ENCODE data around the gene SRC. TPM values are rescaled to one million over a fixed set of nuclear protein-coding genes. Genes with fewer than 3 reads are reported as not detected.

The SRC gene
- total RNA-seq, 2 donors from 2014 or later = 75.6 to 109 TPM

DNA sequence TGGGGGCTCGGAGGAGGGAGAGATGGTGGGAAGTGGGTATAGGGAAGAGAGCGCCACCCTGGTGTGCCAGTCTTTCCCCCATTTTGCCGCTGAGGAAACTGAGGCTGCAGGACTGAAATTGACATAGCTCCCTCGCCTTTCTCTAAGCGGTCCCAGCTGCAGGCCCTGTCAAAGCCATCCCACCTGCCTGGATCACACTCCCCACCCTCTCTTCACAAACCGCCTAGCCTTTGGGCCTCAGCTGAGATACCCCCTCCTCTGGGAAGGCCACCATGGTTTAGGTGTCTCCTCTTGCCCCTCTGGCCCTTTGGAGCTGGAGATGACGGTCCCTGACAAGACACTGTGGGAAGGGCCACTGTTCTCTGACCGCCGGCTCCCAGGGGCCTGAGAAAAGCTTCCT lies 16.9 kb downstream of the SRC start:
- H3K4me1 Mint-ChIP-seq = peaks cover 6% of the 10 kb centered on the region
- Histone ChIP-seq H3K27me3 (ENCODE audit: control insufficient read depth, insufficient read depth, low read length, poor library complexity, severe bottlenecking) (no peaks in the 10 kb centered on the region), H3K4me3 (ENCODE audit: low read length) (no peak overlapping the region), H3K9ac (ENCODE audit: extremely low read depth, low read length, poor library complexity, severe bottlenecking) (no peak overlapping the region), H3K27ac (ENCODE audit: low read depth, low read length) (no peak overlapping the region), H3K4me1 (ENCODE audit: control insufficient read depth, insufficient read depth, low read length) (no peaks in the 10 kb centered on the region), H3K36me3 (ENCODE audit: control insufficient read depth, insufficient read depth, low read length) (peaks cover 55% of the 10 kb centered on the region), H3K9me3 (ENCODE audit: control insufficient read depth, low read length) (peaks cover 9% of the 10 kb centered on the region)
- H3K9me3 Mint-ChIP-seq = peaks cover 7% of the 10 kb centered on the region
- no peak for DNase-seq
- 94 to 96% methylated on average over 6 to 9 of the region's 9 CpGs for WGBS, 2 experiments (ENCODE audit: insufficient coverage in 1 of 2, insufficient read length in 1 of 2)
- TF ChIP-seq, protein P1, sequence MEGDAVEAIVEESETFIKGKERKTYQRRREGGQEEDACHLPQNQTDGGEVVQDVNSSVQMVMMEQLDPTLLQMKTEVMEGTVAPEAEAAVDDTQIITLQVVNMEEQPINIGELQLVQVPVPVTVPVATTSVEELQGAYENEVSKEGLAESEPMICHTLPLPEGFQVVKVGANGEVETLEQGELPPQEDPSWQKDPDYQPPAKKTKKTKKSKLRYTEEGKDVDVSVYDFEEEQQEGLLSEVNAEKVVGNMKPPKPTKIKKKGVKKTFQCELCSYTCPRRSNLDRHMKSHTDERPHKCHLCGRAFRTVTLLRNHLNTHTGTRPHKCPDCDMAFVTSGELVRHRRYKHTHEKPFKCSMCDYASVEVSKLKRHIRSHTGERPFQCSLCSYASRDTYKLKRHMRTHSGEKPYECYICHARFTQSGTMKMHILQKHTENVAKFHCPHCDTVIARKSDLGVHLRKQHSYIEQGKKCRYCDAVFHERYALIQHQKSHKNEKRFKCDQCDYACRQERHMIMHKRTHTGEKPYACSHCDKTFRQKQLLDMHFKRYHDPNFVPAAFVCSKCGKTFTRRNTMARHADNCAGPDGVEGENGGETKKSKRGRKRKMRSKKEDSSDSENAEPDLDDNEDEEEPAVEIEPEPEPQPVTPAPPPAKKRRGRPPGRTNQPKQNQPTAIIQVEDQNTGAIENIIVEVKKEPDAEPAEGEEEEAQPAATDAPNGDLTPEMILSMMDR (conservative IDR thresholded peaks at IDR 0.05) = no peak
- peaks cover 34% of the 10 kb centered on the region for H3K36me3 Mint-ChIP-seq (ENCODE audit: low read depth)
- no peak overlapping the region for H3K27ac Mint-ChIP-seq
- H3K27me3 Mint-ChIP-seq (ENCODE audit: insufficient read depth) = no peaks in the 10 kb centered on the region
- H3K4me3 Mint-ChIP-seq = no peak overlapping the region

- H3K9ac ChIP-seq (ENCODE audit: extremely low read depth, low read length, poor library complexity, severe bottlenecking) = no peak overlapping the region
- no peaks in the 10 kb centered on the region for H3K27me3 Mint-ChIP-seq (ENCODE audit: insufficient read depth)
- H3K9me3 Mint-ChIP-seq = peaks cover 7% of the 10 kb centered on the region
- H3K4me3 ChIP-seq (ENCODE audit: low read length) = no peak overlapping the region
- H3K36me3 ChIP-seq (ENCODE audit: control insufficient read depth, insufficient read depth, low read length) = peaks cover 54% of the 10 kb centered on the region
- DNase-seq = no peak
- TF ChIP-seq, protein P1 (conservative IDR thresholded peaks at IDR 0.05) = no peak
- H3K9me3 ChIP-seq (ENCODE audit: control insufficient read depth, low read length) = peaks cover 9% of the 10 kb centered on the region
- H3K4me1 Mint-ChIP-seq = peaks cover 6% of the 10 kb centered on the region
- no peak overlapping the region for H3K4me3 Mint-ChIP-seq
- H3K27ac Mint-ChIP-seq = peak overlapping the region; percentile 30
- H3K27ac ChIP-seq (ENCODE audit: low read depth, low read length) = no peak overlapping the region
- H3K4me1 ChIP-seq (ENCODE audit: control insufficient read depth, insufficient read depth, low read length) = no peaks in the 10 kb centered on the region
- H3K27me3 ChIP-seq (ENCODE audit: control insufficient read depth, insufficient read depth, low read length, poor library complexity, severe bottlenecking) = no peaks in the 10 kb centered on the region
- WGBS, 2 experiments (ENCODE audit: insufficient coverage in 1 of 2, insufficient read length in 1 of 2) = 95% methylated on average over 15 to 24 of the region's 24 CpGs
- peaks cover 39% of the 10 kb centered on the region for H3K36me3 Mint-ChIP-seq (ENCODE audit: low read depth)
Observed at GRCh38 chr20:37363221-37364012, 17.5 kb downstream of the SRC start.

DNA sequence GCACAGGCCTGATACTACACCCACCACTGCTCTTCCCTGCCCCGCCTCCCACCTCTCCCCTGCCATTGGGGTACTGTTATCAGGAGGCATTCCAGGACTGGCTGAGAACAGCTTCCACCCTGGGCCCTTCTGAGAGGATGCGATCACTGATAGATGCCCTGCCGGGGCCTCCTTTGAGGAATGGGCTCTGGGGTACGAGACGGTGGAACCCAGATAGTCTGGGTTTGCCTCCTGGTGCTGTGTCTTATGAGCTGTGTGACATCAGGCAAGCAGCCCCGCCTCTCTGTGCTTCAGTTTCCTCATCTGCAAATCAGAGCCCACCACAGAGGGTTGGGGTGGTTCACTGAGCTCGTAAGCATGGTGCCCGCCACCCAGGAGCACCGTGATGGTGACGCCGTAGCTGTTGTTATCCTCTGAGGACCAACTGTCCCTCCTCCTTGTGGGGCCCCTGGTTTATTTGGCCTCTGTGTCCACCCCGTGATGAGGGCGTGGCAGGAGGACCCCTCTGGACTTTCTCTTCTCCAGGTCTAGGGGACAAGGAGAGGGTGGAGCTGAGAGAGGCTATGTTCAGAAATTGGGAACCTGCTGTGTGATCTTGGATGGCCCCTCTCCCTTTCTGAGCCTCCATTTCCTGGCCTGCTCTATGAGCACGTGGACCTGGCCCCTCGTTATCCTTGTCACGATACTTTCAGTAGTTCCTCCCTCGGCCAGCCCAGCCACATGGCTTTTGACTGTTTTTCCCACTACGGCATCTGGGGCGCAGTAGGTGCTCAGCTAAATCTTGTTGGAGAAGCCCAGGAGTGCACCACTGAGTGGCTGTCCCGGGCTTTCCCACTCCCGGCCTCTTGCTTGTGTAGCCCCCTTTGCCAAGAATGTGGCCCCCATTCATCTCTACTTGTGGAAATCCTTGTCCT lies 18.3 kb downstream of the SRC start:
- Mint-ChIP-seq H3K27me3 (ENCODE audit: insufficient read depth) (no peaks in the 10 kb centered on the region), H3K4me3 (no peak overlapping the region), H3K36me3 (ENCODE audit: low read depth) (peaks cover 45% of the 10 kb centered on the region), H3K4me1 (peaks cover under 1% of the 10 kb centered on the region), H3K27ac (peak overlapping the region; percentile 30), H3K9me3 (peaks cover 7% of the 10 kb centered on the region)
- 94 to 96% methylated on average over 14 to 21 of the region's 21 CpGs for WGBS, 2 experiments (ENCODE audit: insufficient coverage in 1 of 2, insufficient read length in 1 of 2)
- no peak overlapping the region for H3K27ac ChIP-seq (ENCODE audit: low read depth, low read length)
- H3K4me3 ChIP-seq (ENCODE audit: low read length) = no peak overlapping the region
- H3K27me3 ChIP-seq (ENCODE audit: control insufficient read depth, insufficient read depth, low read length, poor library complexity, severe bottlenecking) = no peaks in the 10 kb centered on the region
- no peaks in the 10 kb centered on the region for H3K4me1 ChIP-seq (ENCODE audit: control insufficient read depth, insufficient read depth, low read length)
- H3K36me3 ChIP-seq (ENCODE audit: control insufficient read depth, insufficient read depth, low read length) = peaks cover 55% of the 10 kb centered on the region
- no peak overlapping the region for H3K9ac ChIP-seq (ENCODE audit: extremely low read depth, low read length, poor library complexity, severe bottlenecking)
- peaks cover 9% of the 10 kb centered on the region for H3K9me3 ChIP-seq (ENCODE audit: control insufficient read depth, low read length)
- peak; percentile 21 for DNase-seq
- TF ChIP-seq, protein P1 (conservative IDR thresholded peaks at IDR 0.05) = no peak
